ENCODE measurements around the gene RNF213.
"Not testable (repeated sequence)": the region's sequence is repeated elsewhere in the genome, so short reads cannot be mapped to it uniquely, and the experiment has no call there.

The RNF213 gene

GRCh38 chr17:80223838-80224497, 36.7 kb upstream of the RNF213 start:
- no peak for DNase-seq (ENCODE audit: extremely low read depth in 1 of 2, low read depth in 1 of 2)

- no peak for DNase-seq (ENCODE audit: extremely low read depth in 1 of 2, low read depth in 1 of 2)
Observed at GRCh38 chr17:80224683-80225082, 36.0 kb upstream of the RNF213 start.

- no peak for DNase-seq (ENCODE audit: extremely low read depth in 1 of 2, low read depth in 1 of 2)
Observed at GRCh38 chr17:80225230-80225629, 35.4 kb upstream of the RNF213 start.

GRCh38 chr17:80227156-80227555, 33.5 kb upstream of the RNF213 start:
- no peak for DNase-seq (ENCODE audit: extremely low read depth in 1 of 2, low read depth in 1 of 2)

- DNase-seq (ENCODE audit: extremely low read depth in 1 of 2, low read depth in 1 of 2) = no peak
Observed at GRCh38 chr17:80227666-80228065, 33.0 kb upstream of the RNF213 start.

- no peak for DNase-seq (ENCODE audit: extremely low read depth in 1 of 2, low read depth in 1 of 2)
Observed at GRCh38 chr17:80228477-80228876, 32.2 kb upstream of the RNF213 start.

- no peak for DNase-seq (ENCODE audit: extremely low read depth in 1 of 2, low read depth in 1 of 2)
Observed at GRCh38 chr17:80229011-80229410, 31.6 kb upstream of the RNF213 start.

- no peak for DNase-seq (ENCODE audit: extremely low read depth in 1 of 2, low read depth in 1 of 2)
Observed at GRCh38 chr17:80232438-80232837, 28.2 kb upstream of the RNF213 start.

- DNase-seq (ENCODE audit: extremely low read depth in 1 of 2, low read depth in 1 of 2) = no peak
Observed at GRCh38 chr17:80233202-80233601, 27.4 kb upstream of the RNF213 start.

GRCh38 chr17:80236911-80237310, 23.7 kb upstream of the RNF213 start:
- DNase-seq (ENCODE audit: extremely low read depth in 1 of 2, low read depth in 1 of 2) = no peak

GRCh38 chr17:80237386-80237785, 23.3 kb upstream of the RNF213 start:
- no peak for DNase-seq (ENCODE audit: extremely low read depth in 1 of 2, low read depth in 1 of 2)

GRCh38 chr17:80242505-80242904, 18.1 kb upstream of the RNF213 start:
- DNase-seq (ENCODE audit: extremely low read depth in 1 of 2, low read depth in 1 of 2) = no peak

GRCh38 chr17:80243526-80244433, 16.9 kb upstream of the RNF213 start:
- no peak for DNase-seq (ENCODE audit: extremely low read depth in 1 of 2, low read depth in 1 of 2)

- DNase-seq (ENCODE audit: extremely low read depth in 1 of 2, low read depth in 1 of 2) = not testable (repeated sequence)
Observed at GRCh38 chr17:80244448-80244847, 16.2 kb upstream of the RNF213 start.

GRCh38 chr17:80244871-80245509, 15.7 kb upstream of the RNF213 start:
- no peak for DNase-seq (ENCODE audit: extremely low read depth in 1 of 2, low read depth in 1 of 2)

GRCh38 chr17:80245566-80246265, 14.9 kb upstream of the RNF213 start:
- no peak for DNase-seq (ENCODE audit: extremely low read depth in 1 of 2, low read depth in 1 of 2)

GRCh38 chr17:80246266-80246681, 14.4 kb upstream of the RNF213 start:
- no peak for DNase-seq (ENCODE audit: extremely low read depth in 1 of 2, low read depth in 1 of 2)

- DNase-seq (ENCODE audit: extremely low read depth in 1 of 2, low read depth in 1 of 2) = no peak
Observed at GRCh38 chr17:80246726-80247125, 13.9 kb upstream of the RNF213 start.

GRCh38 chr17:80247561-80247960, 13.1 kb upstream of the RNF213 start:
- no peak for DNase-seq (ENCODE audit: extremely low read depth in 1 of 2, low read depth in 1 of 2)

GRCh38 chr17:80248001-80248893, 12.4 kb upstream of the RNF213 start:
- DNase-seq (ENCODE audit: extremely low read depth in 1 of 2, low read depth in 1 of 2) = no peak

All from activated CD8-positive, alpha-beta memory T cell treated with anti-CD3 and anti-CD28 coated beads for 1 hour (primary cell).